GM18511 (cell line): ENCODE data around the gene PNPLA8.

Experiments used
- ATAC-seq: cut with Tn5 transposase; IDR thresholded peaks from one replicate; pipeline ENCODE4 v1.9.1; 2021; ENCODE audit warnings: mild to moderate bottlenecking, moderate library complexity; ENCODE audit not compliant: unreplicated experiment

The PNPLA8 gene

DNA sequence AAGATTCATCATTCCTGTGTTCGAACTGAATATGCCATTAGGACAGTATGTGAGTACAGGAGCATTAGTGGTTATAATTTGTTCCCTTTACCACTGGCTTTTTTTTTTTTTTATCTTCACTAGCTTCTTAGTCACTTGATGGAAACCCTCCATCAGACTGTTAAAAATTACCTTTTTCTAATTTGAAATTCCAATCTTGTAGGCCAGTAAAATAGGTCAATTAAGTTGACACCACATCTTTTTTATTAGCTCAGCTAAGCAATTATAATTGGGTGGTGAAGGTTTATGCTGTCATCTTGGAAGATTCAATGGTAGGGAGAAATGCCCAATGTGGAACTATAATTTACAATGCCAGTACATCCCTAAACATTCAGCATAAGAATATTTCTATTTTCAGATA is 75.8 kb downstream of the PNPLA8 start:
- no peak for ATAC-seq

- ATAC-seq = no peak
Observed at GRCh38 chr7:108449521-108449920, 76.4 kb downstream of the PNPLA8 start.

- no peak for ATAC-seq
Observed at GRCh38 chr7:108448584-108449505, 77.1 kb downstream of the PNPLA8 start.

- no peak for ATAC-seq
Observed at GRCh38 chr7:108442039-108442568, 83.8 kb downstream of the PNPLA8 start.

DNA sequence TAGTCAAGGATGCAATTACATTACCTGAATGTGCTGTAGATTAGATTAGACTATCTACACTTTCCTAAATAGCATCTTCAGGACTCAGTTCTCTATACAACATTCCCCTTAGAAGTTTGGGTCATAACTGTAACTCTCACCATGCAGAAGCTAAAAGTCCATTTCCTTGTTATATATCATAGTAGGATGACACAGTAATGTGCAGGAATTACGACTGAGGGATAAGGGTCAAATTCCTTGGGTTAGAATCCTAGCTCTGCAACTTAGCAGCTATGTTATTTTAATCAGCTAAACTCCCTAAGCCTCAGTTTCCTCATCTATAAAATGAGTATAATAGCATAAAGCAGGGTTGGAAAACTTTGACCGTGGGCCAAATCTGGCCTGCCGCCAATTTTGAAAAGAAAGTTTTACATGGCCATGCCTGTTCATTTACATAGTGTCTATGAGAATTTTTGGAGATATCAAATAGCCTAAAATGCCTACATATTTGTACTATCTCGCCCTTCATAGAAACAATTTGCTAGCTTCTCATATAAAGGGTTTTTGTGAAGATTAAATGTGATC is 84.5 kb downstream of the PNPLA8 start:
- no peak for ATAC-seq

- ATAC-seq = no peak
Observed at GRCh38 chr7:108440613-108441012, 85.3 kb downstream of the PNPLA8 start.

- ATAC-seq = no peak
Observed at GRCh38 chr7:108436906-108437305, 89.0 kb downstream of the PNPLA8 start.

- ATAC-seq = no peak
Observed at GRCh38 chr7:108434010-108434409, 91.9 kb downstream of the PNPLA8 start.

DNA sequence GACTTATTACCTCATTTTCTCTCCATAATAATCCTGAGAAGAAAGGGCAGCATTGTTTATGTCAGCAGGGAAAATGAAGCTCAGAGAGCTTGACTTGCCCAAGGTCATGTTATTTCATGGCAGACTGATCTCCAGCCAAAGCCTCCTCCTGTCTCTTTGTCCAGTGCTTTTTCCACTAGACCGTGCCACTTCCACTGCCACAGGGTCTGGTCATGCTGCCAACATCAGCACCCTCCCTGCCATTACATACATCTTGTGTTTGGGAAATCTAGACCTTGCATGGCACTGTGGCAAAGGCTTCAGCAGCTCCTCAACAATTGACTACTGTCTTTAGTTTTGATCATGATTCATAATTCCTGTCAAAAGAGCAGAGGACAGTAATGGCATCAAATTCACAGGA is 94.8 kb downstream of the PNPLA8 start:
- ATAC-seq = no peak

- no peak for ATAC-seq
Observed at GRCh38 chr7:108430664-108431063, 95.3 kb downstream of the PNPLA8 start.

DNA sequence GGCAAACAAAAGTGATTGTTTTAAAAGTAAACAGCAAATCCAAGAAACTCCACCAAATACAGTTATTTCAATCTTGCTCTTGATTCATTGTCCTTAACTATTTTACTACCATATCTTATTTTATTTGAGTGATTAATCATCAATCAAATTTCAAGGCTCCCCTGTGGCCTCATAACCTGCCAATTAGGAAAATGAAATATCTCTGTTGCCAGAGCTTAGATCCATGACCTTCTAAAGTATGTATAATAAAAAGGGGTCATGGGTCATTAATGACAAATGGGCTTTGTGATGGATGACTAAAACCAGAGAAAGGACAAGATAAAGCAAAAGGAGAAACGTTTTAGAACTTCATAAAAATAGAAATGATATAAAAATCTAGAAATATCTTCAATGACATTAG is 98.2 kb downstream of the PNPLA8 start:
- no peak for ATAC-seq

- no peak for ATAC-seq
Observed at GRCh38 chr7:108425714-108426275, 100.1 kb downstream of the PNPLA8 start.

DNA sequence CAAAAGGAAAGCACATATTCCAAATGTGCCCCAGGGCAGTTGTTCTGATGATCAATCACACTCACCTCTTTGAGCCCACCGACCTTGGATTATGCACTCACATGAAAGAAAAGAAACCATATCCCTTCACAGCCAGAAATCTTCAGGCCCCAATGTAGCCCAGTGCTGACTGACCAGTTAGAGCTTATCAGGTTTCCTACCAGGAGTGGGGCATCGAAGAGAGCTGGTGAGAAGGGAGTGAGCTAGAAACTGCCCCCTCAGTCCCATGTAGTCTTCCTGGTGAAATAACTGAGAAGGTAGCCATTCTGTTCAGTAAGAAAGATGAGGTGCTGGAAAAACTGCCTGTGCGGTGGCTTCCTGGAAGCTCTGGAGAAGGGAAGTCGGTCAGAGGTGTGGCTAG is 101.9 kb downstream of the PNPLA8 start:
- no peak for ATAC-seq

GRCh38 chr7:108423089-108423989 is 102.6 kb downstream of the PNPLA8 start:
- no peak for ATAC-seq

- no peak for ATAC-seq
Observed at GRCh38 chr7:108421720-108422331, 104.1 kb downstream of the PNPLA8 start.
